Measurements from ENCODE around the gene DDI2.
"Not testable (repeated sequence)": the region's sequence is repeated elsewhere in the genome, so short reads cannot be mapped to it uniquely, and the experiment has no call there.

Gene DDI2

GRCh38 chr1:15617173-15618076, at the start of gene DDI2:
DDI2 (plus strand) TSS chr1:15617458; CDS start chr1:15617671, 213 bp downstream.
- peak; percentile 91 to 95 for DNase-seq (ENCODE audit: low read depth in 2 of 2)

- no peak for DNase-seq (ENCODE audit: low read depth in 2 of 2)
Observed at GRCh38 chr1:15568387-15569073, 48.7 kb upstream of the DDI2 start.

- DNase-seq (ENCODE audit: low read depth in 2 of 2): no peak
Observed at GRCh38 chr1:15570861-15571260, 46.4 kb upstream of the DDI2 start.

- no peak for DNase-seq (ENCODE audit: low read depth in 2 of 2)
Observed at GRCh38 chr1:15571266-15571665, 46.0 kb upstream of the DDI2 start.

GRCh38 chr1:15573477-15573876, 43.8 kb upstream of the DDI2 start:
- no peak for DNase-seq (ENCODE audit: low read depth in 2 of 2)

- no peak for DNase-seq (ENCODE audit: low read depth in 2 of 2)
Observed at GRCh38 chr1:15574741-15575140, 42.5 kb upstream of the DDI2 start.

GRCh38 chr1:15575549-15576150, 41.6 kb upstream of the DDI2 start:
- DNase-seq (ENCODE audit: low read depth in 2 of 2): no peak

GRCh38 chr1:15577691-15578090, 39.6 kb upstream of the DDI2 start:
- no peak for DNase-seq (ENCODE audit: low read depth in 2 of 2)

GRCh38 chr1:15578921-15579682, 38.2 kb upstream of the DDI2 start:
- peak in 1 of 2 donors; percentile 4 for DNase-seq (ENCODE audit: low read depth in 2 of 2)

GRCh38 chr1:15579683-15580047, 37.6 kb upstream of the DDI2 start:
- no peak for DNase-seq (ENCODE audit: low read depth in 2 of 2)

GRCh38 chr1:15583016-15583706, 34.1 kb upstream of the DDI2 start:
- DNase-seq (ENCODE audit: low read depth in 2 of 2): no peak

GRCh38 chr1:15584489-15585363, 32.5 kb upstream of the DDI2 start, which contains the start of gene AGMAT:
AGMAT (minus strand) TSS chr1:15585051; CDS start chr1:15584967, 84 bp downstream.
- DNase-seq (ENCODE audit: low read depth in 2 of 2): peak; percentile 29 to 53

- DNase-seq (ENCODE audit: low read depth in 2 of 2): no peak
Observed at GRCh38 chr1:15592285-15592684, 25.0 kb upstream of the DDI2 start.

GRCh38 chr1:15595809-15596617, 21.2 kb upstream of the DDI2 start:
- no peak for DNase-seq (ENCODE audit: low read depth in 2 of 2)

GRCh38 chr1:15598436-15598835, 18.8 kb upstream of the DDI2 start:
- DNase-seq (ENCODE audit: low read depth in 2 of 2): no peak

- peak; percentile 83 to 88 for DNase-seq (ENCODE audit: low read depth in 2 of 2)
Observed at GRCh38 chr1:15603050-15603965, 13.9 kb upstream of the DDI2 start.

GRCh38 chr1:15603966-15604282, 13.3 kb upstream of the DDI2 start:
- not testable (repeated sequence) for DNase-seq (ENCODE audit: low read depth in 2 of 2)

- not testable (repeated sequence) for DNase-seq (ENCODE audit: low read depth in 2 of 2)
Observed at GRCh38 chr1:15604400-15604799, 12.9 kb upstream of the DDI2 start.
